ENCODE measurements around the gene DCLK2. TPM values are rescaled to one million over a fixed set of nuclear protein-coding genes. Genes with fewer than 3 reads are reported as not detected.

DCLK2 gene
- total RNA-seq, 2 experiments from 2014 or later: not detected

DNA sequence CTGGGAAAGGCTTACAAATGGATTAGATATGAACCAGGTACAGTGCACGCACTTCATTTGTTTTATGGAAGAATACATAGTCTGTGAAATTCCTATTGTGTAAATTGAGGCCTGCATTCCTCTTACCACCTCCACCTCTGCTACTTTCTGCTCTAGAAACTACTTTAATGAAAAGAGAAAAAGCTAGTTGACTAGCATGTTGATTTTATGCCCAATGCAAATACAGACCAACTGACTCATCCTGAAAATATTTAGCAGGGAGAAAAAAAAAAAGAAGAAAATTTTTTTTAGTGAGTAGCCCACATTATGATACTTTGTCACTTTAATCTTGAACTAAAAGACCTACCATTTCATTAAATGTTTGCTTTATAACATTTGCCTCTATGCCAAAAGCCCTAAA lies 41.2 kb downstream of the DCLK2 start:
- ChIA-PET POLR2A (no interaction called here), CTCF (no interaction called here)
- Mint-ChIP-seq H3K9me3 (peaks cover 2% of the 10 kb centered on the region), H3K4me1 (ENCODE audit: low read depth) (no peaks in the 10 kb centered on the region), H3K36me3 (ENCODE audit: low read depth) (no peaks in the 10 kb centered on the region), H3K4me3 (no peak overlapping the region), H3K27ac (no peak overlapping the region), H3K27me3 (peaks cover 22% of the 10 kb centered on the region)
- H3K9me3 ChIP-seq (ENCODE audit: control insufficient read depth in 1 of 2, insufficient read depth in 1 of 2, low read length in 2 of 2): peaks cover 0 to 11% of the 10 kb centered on the region in 2 experiments
- H3K4me1 ChIP-seq (ENCODE audit: insufficient read depth, low read length): no peaks in the 10 kb centered on the region
- ATAC-seq (ENCODE audit: poor library complexity) (no peak), DNase-seq (no peak)
- no peaks in the 10 kb centered on the region for H3K36me3 ChIP-seq (ENCODE audit: insufficient read depth, low read length)
- TF ChIP-seq, protein P1, sequence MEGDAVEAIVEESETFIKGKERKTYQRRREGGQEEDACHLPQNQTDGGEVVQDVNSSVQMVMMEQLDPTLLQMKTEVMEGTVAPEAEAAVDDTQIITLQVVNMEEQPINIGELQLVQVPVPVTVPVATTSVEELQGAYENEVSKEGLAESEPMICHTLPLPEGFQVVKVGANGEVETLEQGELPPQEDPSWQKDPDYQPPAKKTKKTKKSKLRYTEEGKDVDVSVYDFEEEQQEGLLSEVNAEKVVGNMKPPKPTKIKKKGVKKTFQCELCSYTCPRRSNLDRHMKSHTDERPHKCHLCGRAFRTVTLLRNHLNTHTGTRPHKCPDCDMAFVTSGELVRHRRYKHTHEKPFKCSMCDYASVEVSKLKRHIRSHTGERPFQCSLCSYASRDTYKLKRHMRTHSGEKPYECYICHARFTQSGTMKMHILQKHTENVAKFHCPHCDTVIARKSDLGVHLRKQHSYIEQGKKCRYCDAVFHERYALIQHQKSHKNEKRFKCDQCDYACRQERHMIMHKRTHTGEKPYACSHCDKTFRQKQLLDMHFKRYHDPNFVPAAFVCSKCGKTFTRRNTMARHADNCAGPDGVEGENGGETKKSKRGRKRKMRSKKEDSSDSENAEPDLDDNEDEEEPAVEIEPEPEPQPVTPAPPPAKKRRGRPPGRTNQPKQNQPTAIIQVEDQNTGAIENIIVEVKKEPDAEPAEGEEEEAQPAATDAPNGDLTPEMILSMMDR (IDR thresholded peaks at IDR 0.05): no peak
- peaks cover 0 to 3% of the 10 kb centered on the region in 2 experiments for H3K27me3 ChIP-seq (ENCODE audit: control insufficient read depth in 1 of 2, insufficient read depth in 2 of 2, low read length in 2 of 2)
- no peak overlapping the region for H3K27ac ChIP-seq (ENCODE audit: low read depth in 1 of 2, low read length in 2 of 2)
- H3K4me3 ChIP-seq (ENCODE audit: low read length): no peak overlapping the region
- intact Hi-C loops (cut with DNase I, micrococcal nuclease): no loop called here

DNA sequence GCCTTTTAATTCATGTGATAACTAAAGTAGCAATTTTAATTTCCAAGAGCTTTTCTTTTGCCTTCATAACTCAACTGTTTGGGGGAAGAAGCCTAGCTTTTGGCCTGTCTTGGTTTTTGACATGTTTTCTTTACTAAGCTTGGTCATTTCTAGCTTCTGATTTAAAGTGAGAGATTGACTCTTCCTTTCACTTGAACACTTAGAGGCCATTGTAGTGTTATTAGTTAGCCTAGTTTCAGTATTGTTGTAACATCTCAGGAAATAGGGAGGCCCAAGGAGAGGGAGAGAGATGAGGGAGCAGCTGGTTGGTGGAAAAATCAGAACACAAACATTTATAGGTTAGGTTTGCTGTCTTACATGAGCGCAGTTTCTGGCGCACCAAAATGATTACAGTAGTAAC lies 44.8 kb downstream of the DCLK2 start:
- Mint-ChIP-seq H3K27me3 (peaks cover 6% of the 10 kb centered on the region), H3K27ac (no peak overlapping the region)
- TF ChIP-seq, protein P1 (IDR thresholded peaks at IDR 0.05): no peak

DNA sequence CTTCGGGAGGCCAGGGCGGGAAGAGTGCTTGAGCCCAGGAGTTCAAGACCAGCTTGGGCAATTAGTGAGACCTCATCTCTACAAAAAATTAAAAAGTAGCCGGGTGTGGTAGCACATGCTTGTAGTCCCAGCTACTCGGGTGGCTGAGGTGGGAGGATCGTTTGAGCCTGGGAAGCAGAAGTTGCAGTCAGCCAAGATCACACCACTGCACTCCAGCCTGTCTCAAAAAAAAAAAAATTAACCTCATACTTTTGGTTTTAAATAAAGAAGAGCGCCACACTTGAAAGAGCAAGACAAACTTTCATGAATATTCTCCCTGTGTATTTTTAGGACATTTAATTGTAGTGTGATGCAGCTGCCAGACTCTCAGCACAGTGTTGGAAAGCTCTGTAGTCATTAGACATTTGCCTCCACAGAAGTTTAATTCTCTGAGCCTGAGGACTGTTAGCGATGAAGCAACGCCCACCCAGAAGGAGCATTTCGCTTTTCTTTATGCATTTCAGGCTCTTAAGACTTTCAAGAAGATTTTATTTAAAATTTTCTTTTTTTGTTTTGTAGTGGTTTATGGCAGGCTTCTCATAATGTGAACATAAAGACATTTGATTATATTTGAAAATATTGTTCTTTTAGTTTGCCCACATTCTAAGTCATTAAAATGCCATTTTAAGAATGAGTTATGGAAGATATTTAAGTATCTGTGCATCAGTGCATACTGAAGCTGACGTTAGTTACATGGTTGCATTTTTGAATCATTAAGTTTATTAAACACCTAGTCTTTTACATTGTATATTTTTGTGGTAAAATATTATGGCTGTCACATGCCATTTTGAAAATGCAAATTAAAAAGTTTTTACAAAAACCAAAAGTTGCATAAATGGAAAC lies 45.8 kb downstream of the DCLK2 start:
- DNase-seq: no peak
- H3K27me3 Mint-ChIP-seq: peaks cover 10% of the 10 kb centered on the region

More for the DNA sequence above, 44.8 kb downstream of the DCLK2 start:
- H3K4me3 ChIP-seq (ENCODE audit: low read length): no peak overlapping the region
- no peak for ATAC-seq (ENCODE audit: poor library complexity)
- no peaks in the 10 kb centered on the region for H3K27me3 ChIP-seq (ENCODE audit: control insufficient read depth in 1 of 2, insufficient read depth in 2 of 2, low read length in 2 of 2)
- Mint-ChIP-seq H3K36me3 (ENCODE audit: low read depth) (no peaks in the 10 kb centered on the region), H3K4me1 (ENCODE audit: low read depth) (no peaks in the 10 kb centered on the region), H3K9me3 (no peaks in the 10 kb centered on the region), H3K4me3 (no peak overlapping the region)
- no peak overlapping the region for H3K27ac ChIP-seq (ENCODE audit: low read depth in 1 of 2, low read length in 2 of 2)
- H3K36me3 ChIP-seq (ENCODE audit: insufficient read depth, low read length): no peaks in the 10 kb centered on the region
- DNase-seq: no peak
- no peaks in the 10 kb centered on the region for H3K9me3 ChIP-seq (ENCODE audit: control insufficient read depth in 1 of 2, insufficient read depth in 1 of 2, low read length in 2 of 2)
- intact Hi-C loops (cut with DNase I, micrococcal nuclease): no loop called here
- no peaks in the 10 kb centered on the region for H3K4me1 ChIP-seq (ENCODE audit: insufficient read depth, low read length)
- POLR2A ChIA-PET: no interaction called here
- CTCF ChIA-PET: no interaction called here

More for the DNA sequence above, 45.8 kb downstream of the DCLK2 start:
- intact Hi-C loops (cut with DNase I, micrococcal nuclease): no loop called here
- CTCF ChIA-PET: no interaction called here
- no peak overlapping the region for H3K27ac Mint-ChIP-seq
- H3K27me3 ChIP-seq (ENCODE audit: control insufficient read depth in 1 of 2, insufficient read depth in 2 of 2, low read length in 2 of 2): no peaks in the 10 kb centered on the region
- no peaks in the 10 kb centered on the region for H3K9me3 ChIP-seq (ENCODE audit: control insufficient read depth in 1 of 2, insufficient read depth in 1 of 2, low read length in 2 of 2)
- no peaks in the 10 kb centered on the region for H3K36me3 ChIP-seq (ENCODE audit: insufficient read depth, low read length)
- TF ChIP-seq, protein P1 (IDR thresholded peaks at IDR 0.05): no peak
- no peak overlapping the region for H3K27ac ChIP-seq (ENCODE audit: low read depth in 1 of 2, low read length in 2 of 2)
- H3K4me3 ChIP-seq (ENCODE audit: low read length): no peak overlapping the region
- H3K9me3 Mint-ChIP-seq: no peaks in the 10 kb centered on the region
- ATAC-seq (ENCODE audit: poor library complexity): no peak
- H3K4me1 ChIP-seq (ENCODE audit: insufficient read depth, low read length): no peaks in the 10 kb centered on the region
- POLR2A ChIA-PET: no interaction called here
- H3K4me3 Mint-ChIP-seq: no peak overlapping the region
- no peaks in the 10 kb centered on the region for H3K4me1 Mint-ChIP-seq (ENCODE audit: low read depth)
- no peaks in the 10 kb centered on the region for H3K36me3 Mint-ChIP-seq (ENCODE audit: low read depth)

All from CD4-positive, alpha-beta T cell (primary cell).